HFFc6 (cell line): ENCODE data around the gene SELENOS. TPM values are rescaled to one million over a fixed set of nuclear protein-coding genes. Genes with fewer than 3 reads are reported as not detected.

Experiments
- DNase-seq: peaks from one replicate; pipeline ENCODE4 v3.0.0-alpha.2; 2018
- H3K27ac Mint-ChIP-seq: 2 replicates; pipeline ENCODE4 v1.8.0; 2020; ENCODE audit warnings: mild to moderate bottlenecking, mixed read lengths
- H3K27me3 Mint-ChIP-seq: 2 replicates; pipeline ENCODE4 v1.8.0; 2021; ENCODE audit warnings: mild to moderate bottlenecking, moderate library complexity, mixed read lengths; ENCODE audit not compliant: insufficient read depth
- H3K36me3 Mint-ChIP-seq: 2 replicates; pipeline ENCODE4 v1.8.0; 2021; ENCODE audit warnings: low read depth, mixed read lengths
- H3K4me1 Mint-ChIP-seq: 2 replicates; pipeline ENCODE4 v1.8.0; 2020; ENCODE audit warnings: low read depth, mixed read lengths
- H3K4me3 Mint-ChIP-seq: 2 replicates; pipeline ENCODE4 v1.8.0; 2020; ENCODE audit warnings: mild to moderate bottlenecking, moderate library complexity, mixed read lengths
- H3K9me3 Mint-ChIP-seq: 2 replicates; pipeline ENCODE4 v1.8.0; 2020; ENCODE audit warnings: mild to moderate bottlenecking, mixed read lengths
- CTCF ChIP-seq: fragments of 200-600 bp; sonication (generic); IDR thresholded peaks from 2 replicates; pipeline ENCODE4 v1.5.0; 2021; ENCODE audit warnings: antibody characterized with exemption, mild to moderate bottlenecking
- total RNA-seq, 6 experiments: library from RNA; stranded (reverse); fragmentation: NEBNext Ultra II Directional; extraction: Animal tissue kit (Norgen Biotek cat#: 25700); gene quantifications; 2 replicates in 1 of 6; 3 replicates in 5 of 6; pipeline ENCODE4 v1.2.3, GENCODE V29; 2021

Gene SELENOS
- total RNA-seq, 6 experiments from 2014 or later = 73.1 to 83.1 (median 80.0) TPM

- no peaks in the 10 kb centered on the region for H3K4me1 Mint-ChIP-seq
- H3K27me3 Mint-ChIP-seq = peaks cover 26% of the 10 kb centered on the region
- no peak for TF ChIP-seq CTCF
- no peak for DNase-seq
- H3K27ac Mint-ChIP-seq = no peak overlapping the region
- no peaks in the 10 kb centered on the region for H3K9me3 Mint-ChIP-seq
- no peak overlapping the region for H3K4me3 Mint-ChIP-seq
- H3K36me3 Mint-ChIP-seq = no peaks in the 10 kb centered on the region
Observed at GRCh38 chr15:101307897-101308603, 30.8 kb upstream of the SELENOS start.

- TF ChIP-seq CTCF = no peak
- Mint-ChIP-seq H3K27me3 (peaks cover 31% of the 10 kb centered on the region), H3K4me1 (no peaks in the 10 kb centered on the region), H3K4me3 (no peak overlapping the region), H3K36me3 (no peaks in the 10 kb centered on the region), H3K27ac (no peak overlapping the region), H3K9me3 (no peaks in the 10 kb centered on the region)
- no peak for DNase-seq
Observed at GRCh38 chr15:101307048-101307896, 30.0 kb upstream of the SELENOS start.

- H3K36me3 Mint-ChIP-seq = no peaks in the 10 kb centered on the region
Observed at GRCh38 chr15:101306341-101307047, 29.2 kb upstream of the SELENOS start.

GRCh38 chr15:101305820-101306255 lies 28.6 kb upstream of the SELENOS start:
- no peaks in the 10 kb centered on the region for H3K9me3 Mint-ChIP-seq
- no peak for DNase-seq
- H3K4me1 Mint-ChIP-seq = no peaks in the 10 kb centered on the region
- H3K27ac Mint-ChIP-seq = no peak overlapping the region
- H3K4me3 Mint-ChIP-seq = no peak overlapping the region
- TF ChIP-seq CTCF = no peak
- peaks cover 35% of the 10 kb centered on the region for H3K27me3 Mint-ChIP-seq
- no peaks in the 10 kb centered on the region for H3K36me3 Mint-ChIP-seq

More at GRCh38 chr15:101306341-101307047, 29.2 kb upstream of the SELENOS start:
- TF ChIP-seq CTCF = no peak
- H3K9me3 Mint-ChIP-seq = no peaks in the 10 kb centered on the region
- DNase-seq = no peak
- H3K27me3 Mint-ChIP-seq = peaks cover 35% of the 10 kb centered on the region
- H3K4me1 Mint-ChIP-seq = no peaks in the 10 kb centered on the region
- no peak overlapping the region for H3K4me3 Mint-ChIP-seq
- H3K27ac Mint-ChIP-seq = no peak overlapping the region

GRCh38 chr15:101303408-101303807 lies 26.1 kb upstream of the SELENOS start:
- Mint-ChIP-seq H3K27me3 (peaks cover 35% of the 10 kb centered on the region), H3K27ac (no peak overlapping the region), H3K4me1 (no peaks in the 10 kb centered on the region), H3K9me3 (no peaks in the 10 kb centered on the region), H3K36me3 (no peaks in the 10 kb centered on the region), H3K4me3 (no peak overlapping the region)
- TF ChIP-seq CTCF = no peak
- no peak for DNase-seq
